HG02571 (cell line): Measurements from ENCODE around the gene RAPGEF6.
"Not testable (repeated sequence)": the region's sequence is repeated elsewhere in the genome, so short reads cannot be mapped to it uniquely, and the experiment has no call there.

ENCODE experiments used
- ATAC-seq: cut with Tn5 transposase; IDR thresholded peaks from one replicate; pipeline ENCODE4 v1.9.1; 2021; ENCODE audit warnings: mild to moderate bottlenecking, moderate library complexity; ENCODE audit not compliant: unreplicated experiment

RAPGEF6 gene

GRCh38 chr5:131610198-131611063 is 24.6 kb downstream of the RAPGEF6 start:
- ATAC-seq: no peak

GRCh38 chr5:131609774-131610173 is 25.3 kb downstream of the RAPGEF6 start:
- no peak for ATAC-seq

- no peak for ATAC-seq
Measured at GRCh38 chr5:131608597-131608996, 26.4 kb downstream of the RAPGEF6 start.

GRCh38 chr5:131607903-131608540 is 27.0 kb downstream of the RAPGEF6 start:
- no peak for ATAC-seq

GRCh38 chr5:131607418-131607817 is 27.6 kb downstream of the RAPGEF6 start:
- ATAC-seq: no peak

- ATAC-seq: no peak
Measured at GRCh38 chr5:131605086-131605485, 29.9 kb downstream of the RAPGEF6 start.

GRCh38 chr5:131595088-131596033 is 39.7 kb downstream of the RAPGEF6 start:
- no peak for ATAC-seq

GRCh38 chr5:131593921-131594320 is 41.1 kb downstream of the RAPGEF6 start:
- ATAC-seq: no peak

- not testable (repeated sequence) for ATAC-seq
Measured at GRCh38 chr5:131593436-131593835, 41.6 kb downstream of the RAPGEF6 start.

- no peak for ATAC-seq
Measured at GRCh38 chr5:131589510-131590348, 45.3 kb downstream of the RAPGEF6 start.

- ATAC-seq: no peak
Measured at GRCh38 chr5:131587541-131587940, 47.5 kb downstream of the RAPGEF6 start.

- ATAC-seq: no peak
Measured at GRCh38 chr5:131581702-131582101, 53.3 kb downstream of the RAPGEF6 start.

- ATAC-seq: no peak
Measured at GRCh38 chr5:131579917-131580671, 54.9 kb downstream of the RAPGEF6 start.

GRCh38 chr5:131575660-131576227 is 59.3 kb downstream of the RAPGEF6 start:
- no peak for ATAC-seq

- ATAC-seq: no peak
Measured at GRCh38 chr5:131571669-131572168, 63.3 kb downstream of the RAPGEF6 start.

- ATAC-seq: no peak
Measured at GRCh38 chr5:131570757-131571156, 64.3 kb downstream of the RAPGEF6 start.

GRCh38 chr5:131564229-131564652 is 70.8 kb downstream of the RAPGEF6 start:
- ATAC-seq: no peak

- no peak for ATAC-seq
Measured at GRCh38 chr5:131563434-131564228, 71.4 kb downstream of the RAPGEF6 start.
